ENCODE results near the gene USP40.

DNA sequence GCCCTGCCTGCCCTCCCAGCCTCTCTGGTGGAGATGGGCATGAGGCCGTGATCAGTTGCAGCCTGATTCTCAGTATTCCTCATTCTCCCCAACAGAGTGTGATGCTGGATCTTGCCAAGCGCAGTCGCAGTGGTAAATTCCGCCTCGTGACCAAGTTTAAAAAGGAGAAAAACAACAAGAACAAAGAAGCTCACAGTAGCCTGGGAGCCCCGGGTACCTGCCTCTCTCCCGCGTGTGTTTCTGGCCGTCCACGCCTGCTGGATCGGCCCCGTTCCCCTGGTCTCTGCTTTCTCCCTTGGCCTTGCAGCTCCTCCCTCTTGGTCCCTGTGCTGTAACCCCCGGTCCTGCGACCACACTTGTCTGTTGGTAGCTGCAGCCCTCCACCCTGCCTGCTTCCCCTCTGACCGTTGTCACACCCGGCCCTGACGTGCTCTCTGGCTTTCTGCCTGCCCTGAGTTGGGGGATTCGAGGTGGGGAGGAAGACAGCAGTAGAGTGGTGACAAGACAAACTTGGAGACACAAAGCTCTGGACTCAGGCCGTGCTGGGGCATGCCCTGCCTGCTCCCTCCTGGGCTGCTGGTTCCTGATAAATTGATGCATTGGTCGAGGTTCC lies 99.5 kb downstream of the USP40 start:
- TF ChIP-seq NR1H2 (CRISPR knock-in tag; IDR thresholded peaks at IDR 0.05) (no peak), JUN (CRISPR knock-in tag; IDR thresholded peaks at IDR 0.05) (no peak), ESRRA (CRISPR knock-in tag; IDR thresholded peaks at IDR 0.05; ENCODE audit: borderline replicate concordance) (no peak), SP1 (CRISPR knock-in tag; conservative IDR thresholded peaks at IDR 0.05) (no peak)
- TF ChIP-seq, protein P1, sequence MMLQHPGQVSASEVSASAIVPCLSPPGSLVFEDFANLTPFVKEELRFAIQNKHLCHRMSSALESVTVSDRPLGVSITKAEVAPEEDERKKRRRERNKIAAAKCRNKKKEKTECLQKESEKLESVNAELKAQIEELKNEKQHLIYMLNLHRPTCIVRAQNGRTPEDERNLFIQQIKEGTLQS (CRISPR knock-in tag; conservative IDR thresholded peaks at IDR 0.05) = no peak
- TF ChIP-seq, protein P2, sequence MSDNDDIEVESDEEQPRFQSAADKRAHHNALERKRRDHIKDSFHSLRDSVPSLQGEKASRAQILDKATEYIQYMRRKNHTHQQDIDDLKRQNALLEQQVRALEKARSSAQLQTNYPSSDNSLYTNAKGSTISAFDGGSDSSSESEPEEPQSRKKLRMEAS (CRISPR knock-in tag; IDR thresholded peaks at IDR 0.05) = no peak
- TF ChIP-seq, protein P3, sequence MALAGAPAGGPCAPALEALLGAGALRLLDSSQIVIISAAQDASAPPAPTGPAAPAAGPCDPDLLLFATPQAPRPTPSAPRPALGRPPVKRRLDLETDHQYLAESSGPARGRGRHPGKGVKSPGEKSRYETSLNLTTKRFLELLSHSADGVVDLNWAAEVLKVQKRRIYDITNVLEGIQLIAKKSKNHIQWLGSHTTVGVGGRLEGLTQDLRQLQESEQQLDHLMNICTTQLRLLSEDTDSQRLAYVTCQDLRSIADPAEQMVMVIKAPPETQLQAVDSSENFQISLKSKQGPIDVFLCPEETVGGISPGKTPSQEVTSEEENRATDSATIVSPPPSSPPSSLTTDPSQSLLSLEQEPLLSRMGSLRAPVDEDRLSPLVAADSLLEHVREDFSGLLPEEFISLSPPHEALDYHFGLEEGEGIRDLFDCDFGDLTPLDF (CRISPR knock-in tag; IDR thresholded peaks at IDR 0.05) = no peak
- TF ChIP-seq, protein P4, sequence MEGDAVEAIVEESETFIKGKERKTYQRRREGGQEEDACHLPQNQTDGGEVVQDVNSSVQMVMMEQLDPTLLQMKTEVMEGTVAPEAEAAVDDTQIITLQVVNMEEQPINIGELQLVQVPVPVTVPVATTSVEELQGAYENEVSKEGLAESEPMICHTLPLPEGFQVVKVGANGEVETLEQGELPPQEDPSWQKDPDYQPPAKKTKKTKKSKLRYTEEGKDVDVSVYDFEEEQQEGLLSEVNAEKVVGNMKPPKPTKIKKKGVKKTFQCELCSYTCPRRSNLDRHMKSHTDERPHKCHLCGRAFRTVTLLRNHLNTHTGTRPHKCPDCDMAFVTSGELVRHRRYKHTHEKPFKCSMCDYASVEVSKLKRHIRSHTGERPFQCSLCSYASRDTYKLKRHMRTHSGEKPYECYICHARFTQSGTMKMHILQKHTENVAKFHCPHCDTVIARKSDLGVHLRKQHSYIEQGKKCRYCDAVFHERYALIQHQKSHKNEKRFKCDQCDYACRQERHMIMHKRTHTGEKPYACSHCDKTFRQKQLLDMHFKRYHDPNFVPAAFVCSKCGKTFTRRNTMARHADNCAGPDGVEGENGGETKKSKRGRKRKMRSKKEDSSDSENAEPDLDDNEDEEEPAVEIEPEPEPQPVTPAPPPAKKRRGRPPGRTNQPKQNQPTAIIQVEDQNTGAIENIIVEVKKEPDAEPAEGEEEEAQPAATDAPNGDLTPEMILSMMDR (IDR thresholded peaks at IDR 0.05) = no peak
